GM12878 (cell line): ENCODE data around the gene PTCRA. TPM values are rescaled to one million over a fixed set of nuclear protein-coding genes. Genes with fewer than 3 reads are reported as not detected.

Experiments used
- ATAC-seq: fragments of 200-7000 bp; cut with Tn5 transposase; 3 replicates; pipeline ENCODE4 v1.9.1; 2020; ENCODE audit warnings: mild to moderate bottlenecking, moderate library complexity
- BruUV-seq: library from RNA; stranded (reverse); fragments of 400-500 nt; replicated peaks from 2 replicates; lab custom pipeline; 2021; lab: Mats Ljungman, UMichigan
- CTCF ChIA-PET: fragments of 300-600 bp; sonication (Branson Sonifier 250); formaldehyde crosslinking; extraction: SDS; loops from one replicate; lab custom pipeline; 2021; ENCODE audit warnings: inconsistent platforms; lab: Yijun Ruan, JAX
- POLR2A ChIA-PET: fragments of 350-600 bp; formaldehyde crosslinking; extraction: SDS; loops from one replicate; lab custom pipeline; 2021; ENCODE audit warnings: inconsistent platforms; lab: Charles Lee
- RAD21 ChIA-PET: fragments of 300-600 bp; sonication (Branson Sonifier 250); formaldehyde crosslinking; loops from one replicate; lab custom pipeline; 2023; ENCODE audit warnings: antibody characterized with exemption; ENCODE audit not compliant: unreplicated experiment; lab: Charles Lee
- SMC1A ChIA-PET: fragments of 300-600 bp; sonication (Branson Sonifier 250); formaldehyde crosslinking; loops from one replicate; lab custom pipeline; 2023; ENCODE audit not compliant: unreplicated experiment, uncharacterized antibody; lab: Charles Lee
- DNase-seq: peaks from one replicate; pipeline ENCODE4 v3.0.0-alpha.2; 2011; ENCODE audit warnings: low read depth, low spot score
- FAIRE-seq: peaks from 3 replicates; lab custom pipeline; 2011; peaks lifted over from hg19 to GRCh38; lab: Jason Lieb, UNC
- H2AFZ ChIP-seq: 2 replicates; pipeline ENCODE4 v1.6.0; 2011; ENCODE audit warnings: low read depth, low read length, control low read depth; ENCODE audit not compliant: control insufficient read depth
- H3K27ac ChIP-seq: 2 replicates; pipeline ENCODE4 v1.5.1; 2011; ENCODE audit warnings: control low read depth; ENCODE audit not compliant: control insufficient read depth, insufficient read depth
- H3K27me3 ChIP-seq, 2 experiments: replicated peaks in 1 of 2; 2 replicates each; pipeline versions ENCODE4 v1.6.0 to v1.6.1; 2011; ENCODE audit warnings: low read length in 1 of 2; ENCODE audit not compliant: control insufficient read depth in 2 of 2, insufficient read depth in 2 of 2
- H3K36me3 ChIP-seq, 2 experiments: 2 replicates each; pipeline ENCODE4 v1.5.1; 2011; ENCODE audit warnings: low read length in 1 of 2; ENCODE audit not compliant: control insufficient read depth in 2 of 2, insufficient read depth in 2 of 2
- H3K4me1 ChIP-seq: 2 replicates; pipeline ENCODE4 v1.6.1; 2011; ENCODE audit warnings: mild to moderate bottlenecking, low read length, moderate library complexity, mixed read lengths; ENCODE audit not compliant: control insufficient read depth, insufficient read depth
- H3K4me2 ChIP-seq: 2 replicates; pipeline ENCODE4 v1.6.0; 2011; ENCODE audit warnings: control low read depth; ENCODE audit not compliant: control insufficient read depth, insufficient read depth
- H3K4me3 ChIP-seq: fragments of 200-600 bp; sonication (generic); 2 replicates; pipeline ENCODE4 v1.5.1; 2016
- H3K79me2 ChIP-seq: 2 replicates; pipeline ENCODE4 v1.6.0; 2011; ENCODE audit warnings: low read length; ENCODE audit not compliant: control insufficient read depth, insufficient read depth
- H3K9ac ChIP-seq: 2 replicates; pipeline ENCODE4 v1.8.0; 2011; ENCODE audit warnings: low read length, control low read depth, mixed read lengths; ENCODE audit not compliant: control insufficient read depth, insufficient read depth
- H3K9me3 ChIP-seq: replicated peaks from 3 replicates; pipeline ENCODE4 v1.5.1; 2011; ENCODE audit warnings: mild to moderate bottlenecking, low read length; ENCODE audit not compliant: control insufficient read depth, insufficient read depth
- H4K20me1 ChIP-seq: 2 replicates; pipeline ENCODE4 v1.6.0; 2011; ENCODE audit not compliant: control insufficient read depth, insufficient read depth
- NR2F1 ChIP-seq: fragments of 450-650 bp; conservative IDR thresholded peaks from 2 replicates; pipeline ENCODE4 v1.6.1; 2017; ENCODE audit warnings: mild to moderate bottlenecking
- POLR2A ChIP-seq: IDR thresholded peaks from 2 replicates; pipeline ENCODE4 v1.6.1; 2011; ENCODE audit warnings: low read depth, mild to moderate bottlenecking, low read length
- SMC3 ChIP-seq: IDR thresholded peaks from 2 replicates; pipeline ENCODE4 v1.6.1; 2011; ENCODE audit warnings: low read length, improper control_type of control experiment, borderline replicate concordance
- SP1 ChIP-seq: IDR thresholded peaks from one replicate; pipeline ENCODE4 v1.6.1; 2011; ENCODE audit warnings: low read depth, low read length
- WGBS: methylation state at CpG from one replicate; pipeline ENCODE4 v1.1.6; 2016; ENCODE audit warnings: low lambda C conversion rate; ENCODE audit not compliant: insufficient replicate concordance, insufficient coverage; ENCODE audit errors: missing lambda C conversion rate; 5-methylcytosine and 5-hydroxymethylcytosine counted together
- in situ Hi-C: fragments of 300-500 bp; cut with MboI; formaldehyde crosslinking; loops from 9 replicates; pipeline ENCODE4 v1.14.3; 2018; ENCODE audit warnings: mixed read lengths
- intact Hi-C: fragments of 100-400 bp; cut with micrococcal nuclease; formaldehyde crosslinking; loops from one replicate; pipeline ENCODE4 v1.14.2; 2022; ENCODE audit not compliant: unreplicated experiment
- polyA plus RNA-seq, 11 experiments: library from polyadenylated mRNA; depleted of rRNA in 4 of 11; unstranded in 6 of 11; stranded (reverse) in 5 of 11; fragments of >200 nt; fragmentation: Nextera tagmentation in 4 of 11; fragmentation: Illumina TruSeq in 1 of 11; extraction: Ambion mirVana in 4 of 11; extraction: Trizol in 1 of 11; gene quantifications; 1 replicate in 1 of 11; 2 replicates in 10 of 11; pipeline versions ENCODE4 v1.2.1 to v1.2.3, GENCODE V29; 2011 to 2016; ENCODE audit warnings: inconsistent platforms in 2 of 11, missing spikeins in 2 of 11, low read depth in 1 of 11
- total RNA-seq, 4 experiments: library from RNA; depleted of rRNA in 3 of 4; stranded (reverse); fragments of >200 nt in 3 of 4; fragmentation: Illumina TruSeq in 1 of 4; extraction: Trizol in 1 of 4; gene quantifications; 2 replicates each; pipeline versions ENCODE4 v1.2.1 to v1.2.3, GENCODE V29; 2013 to 2021
- TF ChIP-seq, protein P1 (sequence below): fragments of 450-650 bp; IDR thresholded peaks from 2 replicates; pipeline ENCODE4 v1.6.1; 2017; ENCODE audit warnings: mild to moderate bottlenecking
- TF ChIP-seq, protein P2 (sequence below): fragments of 450-650 bp; IDR thresholded peaks from 2 replicates; pipeline ENCODE4 v1.6.1; 2017; ENCODE audit warnings: antibody characterized with exemption, mild to moderate bottlenecking, moderate library complexity

PTCRA gene
- total and polyA plus RNA-seq, 10 of the 15 experiments (the other 5 are each of a cell fraction or from before 2014, with no cell fraction given), result 0.10 to 1.1 (median 0.19) TPM; not detected in 4

DNA sequence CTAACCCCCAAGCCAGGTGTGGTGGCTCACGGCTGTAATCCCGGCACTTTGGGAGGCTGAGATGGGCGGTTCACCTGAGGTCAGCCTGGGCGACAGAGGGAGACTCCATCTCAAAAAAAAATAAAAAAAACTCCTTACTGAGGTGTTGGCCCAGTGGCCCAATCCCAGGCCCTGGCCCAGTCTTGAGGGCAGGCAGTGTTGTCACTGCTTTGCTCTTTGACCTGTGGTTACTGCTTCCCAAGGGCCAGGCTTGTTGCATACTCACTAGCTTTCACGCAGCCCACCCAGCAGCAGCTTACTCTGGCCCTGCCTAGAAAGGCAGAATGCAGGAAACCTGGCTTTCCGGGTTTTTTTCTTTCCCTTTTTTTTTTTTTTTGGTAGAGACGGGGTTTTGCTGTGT, 26.6 kb downstream of the PTCRA start:
- ChIA-PET POLR2A (no interaction called here), RAD21 (no interaction called here), CTCF (no interaction called here), SMC1A (no interaction called here)
- DNase-seq (no peak), ATAC-seq (no peak), FAIRE-seq (no peak)
- Histone ChIP-seq H3K4me1 (peaks cover 3% of the 10 kb centered on the region; the same call in 1 of the 2 replicates), H3K27me3 (no peaks in the 10 kb centered on the region), H3K9ac (no peak overlapping the region), H3K4me3 (no peak overlapping the region), H3K4me2 (no peak overlapping the region), H3K79me2 (no peaks in the 10 kb centered on the region), H3K27ac (no peak overlapping the region), H3K36me3 (peaks cover 20 to 28% of the 10 kb centered on the region in 2 experiments), H4K20me1 (no peaks in the 10 kb centered on the region), H3K9me3 (no peaks in the 10 kb centered on the region), H2AFZ (no peak overlapping the region)
- in situ Hi-C loops (no loop called here), intact Hi-C loops (no loop called here)
- BruUV-seq, result no TSS peak
- 86% methylated on average over 6 of the region's 7 CpGs for WGBS
- TF ChIP-seq, protein P1, sequence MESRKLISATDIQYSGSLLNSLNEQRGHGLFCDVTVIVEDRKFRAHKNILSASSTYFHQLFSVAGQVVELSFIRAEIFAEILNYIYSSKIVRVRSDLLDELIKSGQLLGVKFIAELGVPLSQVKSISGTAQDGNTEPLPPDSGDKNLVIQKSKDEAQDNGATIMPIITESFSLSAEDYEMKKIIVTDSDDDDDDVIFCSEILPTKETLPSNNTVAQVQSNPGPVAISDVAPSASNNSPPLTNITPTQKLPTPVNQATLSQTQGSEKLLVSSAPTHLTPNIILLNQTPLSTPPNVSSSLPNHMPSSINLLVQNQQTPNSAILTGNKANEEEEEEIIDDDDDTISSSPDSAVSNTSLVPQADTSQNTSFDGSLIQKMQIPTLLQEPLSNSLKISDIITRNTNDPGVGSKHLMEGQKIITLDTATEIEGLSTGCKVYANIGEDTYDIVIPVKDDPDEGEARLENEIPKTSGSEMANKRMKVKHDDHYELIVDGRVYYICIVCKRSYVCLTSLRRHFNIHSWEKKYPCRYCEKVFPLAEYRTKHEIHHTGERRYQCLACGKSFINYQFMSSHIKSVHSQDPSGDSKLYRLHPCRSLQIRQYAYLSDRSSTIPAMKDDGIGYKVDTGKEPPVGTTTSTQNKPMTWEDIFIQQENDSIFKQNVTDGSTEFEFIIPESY, result no peak
- TF ChIP-seq NR2F1, result no peak
- TF ChIP-seq POLR2A, result peak; percentile 49; the same call in 1 of the 2 replicates
- TF ChIP-seq, protein P2, sequence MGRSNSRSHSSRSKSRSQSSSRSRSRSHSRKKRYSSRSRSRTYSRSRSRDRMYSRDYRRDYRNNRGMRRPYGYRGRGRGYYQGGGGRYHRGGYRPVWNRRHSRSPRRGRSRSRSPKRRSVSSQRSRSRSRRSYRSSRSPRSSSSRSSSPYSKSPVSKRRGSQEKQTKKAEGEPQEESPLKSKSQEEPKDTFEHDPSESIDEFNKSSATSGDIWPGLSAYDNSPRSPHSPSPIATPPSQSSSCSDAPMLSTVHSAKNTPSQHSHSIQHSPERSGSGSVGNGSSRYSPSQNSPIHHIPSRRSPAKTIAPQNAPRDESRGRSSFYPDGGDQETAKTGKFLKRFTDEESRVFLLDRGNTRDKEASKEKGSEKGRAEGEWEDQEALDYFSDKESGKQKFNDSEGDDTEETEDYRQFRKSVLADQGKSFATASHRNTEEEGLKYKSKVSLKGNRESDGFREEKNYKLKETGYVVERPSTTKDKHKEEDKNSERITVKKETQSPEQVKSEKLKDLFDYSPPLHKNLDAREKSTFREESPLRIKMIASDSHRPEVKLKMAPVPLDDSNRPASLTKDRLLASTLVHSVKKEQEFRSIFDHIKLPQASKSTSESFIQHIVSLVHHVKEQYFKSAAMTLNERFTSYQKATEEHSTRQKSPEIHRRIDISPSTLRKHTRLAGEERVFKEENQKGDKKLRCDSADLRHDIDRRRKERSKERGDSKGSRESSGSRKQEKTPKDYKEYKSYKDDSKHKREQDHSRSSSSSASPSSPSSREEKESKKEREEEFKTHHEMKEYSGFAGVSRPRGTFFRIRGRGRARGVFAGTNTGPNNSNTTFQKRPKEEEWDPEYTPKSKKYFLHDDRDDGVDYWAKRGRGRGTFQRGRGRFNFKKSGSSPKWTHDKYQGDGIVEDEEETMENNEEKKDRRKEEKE, result no peak
- TF ChIP-seq SMC3, result no peak
- TF ChIP-seq SP1, result no peak
